HepG2 (cell line): ENCODE measurements around the gene COASY. TPM values are rescaled to one million over a fixed set of nuclear protein-coding genes. Genes with fewer than 3 reads are reported as not detected.
A peak's percentile ranks its signal among the peaks of the same experiment; 100 is the strongest.

ENCODE experiments used
- CHCHD3 ChIP-seq: sonication (generic); formaldehyde crosslinking; IDR thresholded peaks from 2 replicates; pipeline ENCODE4 v1.8.0; 2022; ENCODE audit warnings: mild to moderate bottlenecking, missing genetic modification reagents, moderate library complexity
- ETV5 ChIP-seq: IDR thresholded peaks from 2 replicates; pipeline ENCODE4 v1.6.1; 2018; ENCODE audit warnings: missing biosample characterization, missing genetic modification reagents, inconsistent platforms, borderline replicate concordance
- KLF6 ChIP-seq: IDR thresholded peaks from 2 replicates; pipeline ENCODE4 v1.8.0; 2016; ENCODE audit warnings: missing biosample characterization, missing genetic modification reagents
- MTA1 ChIP-seq: sonication (generic); formaldehyde crosslinking; IDR thresholded peaks from 2 replicates; pipeline ENCODE4 v1.4.0; 2020; ENCODE audit warnings: missing genetic modification reagents, mild to moderate bottlenecking, borderline replicate concordance
- NFKB2 ChIP-seq: sonication (generic); formaldehyde crosslinking; IDR thresholded peaks from 2 replicates; pipeline ENCODE4 v1.4.0; 2020; ENCODE audit warnings: missing genetic modification reagents, borderline replicate concordance
- PTBP1 ChIP-seq: fragments of 200-400 bp; formaldehyde crosslinking; IDR thresholded peaks from 2 replicates; pipeline ENCODE4 v1.6.1; 2018; ENCODE audit warnings: low read length, low read depth; ENCODE audit not compliant: poor library complexity, severe bottlenecking
- REL ChIP-seq: sonication (generic); formaldehyde crosslinking; conservative IDR thresholded peaks from 2 replicates; pipeline ENCODE4 v1.8.0; 2022; ENCODE audit warnings: mild to moderate bottlenecking, missing genetic modification reagents, moderate library complexity
- REPIN1 ChIP-seq: sonication (generic); formaldehyde crosslinking; IDR thresholded peaks from 2 replicates; pipeline ENCODE4 v1.8.0; 2022; ENCODE audit warnings: missing genetic modification reagents, low read depth, mild to moderate bottlenecking, borderline replicate concordance
- REXO4 ChIP-seq: sonication (generic); formaldehyde crosslinking; IDR thresholded peaks from 2 replicates; pipeline ENCODE4 v1.8.0; 2022; ENCODE audit warnings: missing genetic modification reagents, mild to moderate bottlenecking, borderline replicate concordance
- RFX3 ChIP-seq: IDR thresholded peaks from 2 replicates; pipeline ENCODE4 v1.6.1; 2016; ENCODE audit warnings: missing biosample characterization, missing genetic modification reagents
- SCMH1 ChIP-seq: sonication (generic); formaldehyde crosslinking; IDR thresholded peaks from 2 replicates; pipeline ENCODE4 v1.9.0; 2021; ENCODE audit warnings: missing genetic modification reagents, mild to moderate bottlenecking, borderline replicate concordance
- SNAPC2 ChIP-seq: sonication (generic); formaldehyde crosslinking; IDR thresholded peaks from 2 replicates; pipeline ENCODE4 v1.8.1; 2022; ENCODE audit warnings: mild to moderate bottlenecking, missing genetic modification reagents
- SRSF4 ChIP-seq: fragments of 200-400 bp; formaldehyde crosslinking; IDR thresholded peaks from one replicate; pipeline ENCODE4 v1.6.1; 2018; ENCODE audit warnings: mild to moderate bottlenecking, low read depth, low read length, moderate library complexity; ENCODE audit not compliant: poor library complexity, severe bottlenecking
- TAF1 ChIP-seq: sonication (generic); formaldehyde crosslinking; IDR thresholded peaks from 2 replicates; pipeline ENCODE4 v1.4.0; 2020; ENCODE audit warnings: missing genetic modification reagents
- ZNF460 ChIP-seq: sonication (generic); formaldehyde crosslinking; IDR thresholded peaks from 2 replicates; pipeline ENCODE4 v1.5.1; 2020; ENCODE audit warnings: missing genetic modification reagents, mild to moderate bottlenecking, borderline replicate concordance
- ZNF543 ChIP-seq: sonication (generic); formaldehyde crosslinking; IDR thresholded peaks from 2 replicates; pipeline ENCODE4 v1.4.0; 2020; ENCODE audit warnings: mild to moderate bottlenecking, missing genetic modification reagents
- ZNF644 ChIP-seq: IDR thresholded peaks from 2 replicates; pipeline ENCODE4 v1.6.1; 2016; ENCODE audit warnings: low read depth
- ZNF7 ChIP-seq: IDR thresholded peaks from 2 replicates; pipeline ENCODE4 v1.6.1; 2016; ENCODE audit warnings: missing biosample characterization, missing genetic modification reagents
- ZNF775 ChIP-seq: sonication (generic); formaldehyde crosslinking; IDR thresholded peaks from 2 replicates; pipeline ENCODE4 v1.4.0; 2020; ENCODE audit warnings: missing genetic modification reagents, mild to moderate bottlenecking, moderate library complexity, borderline replicate concordance
- ZSCAN31 ChIP-seq: sonication (generic); formaldehyde crosslinking; IDR thresholded peaks from 2 replicates; pipeline ENCODE4 v1.5.0; 2020; ENCODE audit warnings: low read depth, mild to moderate bottlenecking, missing genetic modification reagents
- polyA plus RNA-seq, 8 experiments: library from polyadenylated mRNA; depleted of rRNA in 3 of 8; stranded (reverse) in 7 of 8; unstranded in 1 of 8; fragments of >200 nt; fragmentation: Illumina TruSeq in 4 of 8; extraction: Trizol in 4 of 8; gene quantifications; 2 replicates each; pipeline versions ENCODE4 v1.2.1 to v1.2.3, GENCODE V29; 2011 to 2016; ENCODE audit warnings: low read depth in 4 of 8, missing spikeins in 1 of 8, mixed read lengths in 1 of 8; ENCODE audit not compliant: insufficient read depth in 1 of 8
- total RNA-seq, 5 experiments: library from RNA; depleted of rRNA; stranded (reverse); fragments of >200 nt; fragmentation: Illumina TruSeq; extraction: Trizol; gene quantifications; 2 replicates each; pipeline ENCODE4 v1.2.3, GENCODE V29; 2016; ENCODE audit warnings: low read depth in 1 of 5
- TF ChIP-seq, protein P1 (sequence below): sonication (generic); formaldehyde crosslinking; IDR thresholded peaks from 2 replicates; pipeline ENCODE4 v1.4.0; 2020; ENCODE audit warnings: missing genetic modification reagents
- TF ChIP-seq, protein P2 (sequence below): sonication (generic); formaldehyde crosslinking; IDR thresholded peaks from 2 replicates; pipeline ENCODE4 v1.5.1; 2020; ENCODE audit warnings: missing genetic modification reagents, mild to moderate bottlenecking, borderline replicate concordance
- TF ChIP-seq, protein P3 (sequence below): sonication (generic); formaldehyde crosslinking; IDR thresholded peaks from 2 replicates; pipeline ENCODE4 v1.4.0; 2020; ENCODE audit warnings: missing genetic modification reagents

COASY gene
- total and polyA plus RNA-seq, 2 of the 13 experiments (the other 11 are each of a cell fraction or from before 2014, with no cell fraction given) = 90.7 to 125 TPM

DNA sequence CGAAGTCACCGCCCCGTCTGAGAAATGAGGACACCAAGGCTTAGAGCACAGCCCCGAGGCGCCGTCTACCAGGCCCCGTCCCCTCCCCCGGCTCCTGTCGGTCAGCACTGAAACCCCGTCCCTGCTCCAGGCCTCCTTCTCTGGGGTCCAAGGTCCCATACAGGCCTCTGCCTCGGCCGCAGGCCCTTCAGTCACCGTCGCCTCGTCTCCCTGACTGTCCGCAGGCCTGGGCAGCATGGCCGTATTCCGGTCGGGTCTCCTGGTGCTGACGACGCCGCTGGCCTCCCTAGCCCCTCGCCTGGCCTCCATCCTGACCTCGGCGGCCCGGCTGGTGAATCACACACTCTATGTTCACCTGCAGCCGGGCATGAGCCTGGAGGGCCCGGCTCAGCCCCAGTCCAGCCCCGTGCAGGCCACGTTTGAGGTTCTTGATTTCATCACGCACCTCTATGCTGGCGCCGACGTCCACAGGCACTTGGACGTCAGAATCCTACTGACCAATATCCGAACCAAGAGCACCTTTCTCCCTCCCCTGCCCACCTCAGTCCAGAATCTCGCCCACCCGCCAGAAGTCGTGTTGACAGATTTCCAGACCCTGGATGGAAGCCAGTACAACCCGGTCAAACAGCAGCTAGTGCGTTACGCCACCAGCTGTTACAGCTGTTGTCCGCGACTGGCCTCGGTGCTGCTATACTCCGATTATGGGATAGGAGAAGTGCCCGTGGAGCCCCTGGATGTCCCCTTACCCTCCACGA is 617 bp downstream of the COASY start (continued):
- TF ChIP-seq REL (CRISPR knock-in tag) (0 out of 2 replicates have a peak, but pooled peaks have one; percentile 26), RFX3 (CRISPR knock-in tag) (no peak), ETV5 (no peak), SRSF4 (no peak), ZNF644 (0 out of 2 replicates have a peak, but pooled peaks have one; percentile 3), NFKB2 (CRISPR knock-in tag) (no peak; the same call in 1 of the 2 replicates), TAF1 (CRISPR knock-in tag) (peak; percentile 33; the same call in 1 of the 2 replicates), ZNF7 (CRISPR knock-in tag) (0 out of 2 replicates have a peak, but pooled peaks have one; percentile 33), KLF6 (peak; percentile 45; the same call in 1 of the 2 replicates), ZNF775 (CRISPR knock-in tag) (peak; percentile 83), ZSCAN31 (CRISPR knock-in tag) (peak; percentile 66), REPIN1 (0 out of 2 replicates have a peak, but pooled peaks have one; percentile 5), ZNF543 (CRISPR knock-in tag) (no peak; the same call in 1 of the 2 replicates), CHCHD3 (CRISPR knock-in tag) (peak; percentile 96), PTBP1 (no peak), SNAPC2 (no peak), MTA1 (CRISPR knock-in tag) (no peak), REXO4 (CRISPR knock-in tag) (peak; percentile 65; the same call in 1 of the 2 replicates), SCMH1 (CRISPR knock-in tag) (no peak), ZNF460 (CRISPR knock-in tag) (no peak)
- TF ChIP-seq, protein P1, sequence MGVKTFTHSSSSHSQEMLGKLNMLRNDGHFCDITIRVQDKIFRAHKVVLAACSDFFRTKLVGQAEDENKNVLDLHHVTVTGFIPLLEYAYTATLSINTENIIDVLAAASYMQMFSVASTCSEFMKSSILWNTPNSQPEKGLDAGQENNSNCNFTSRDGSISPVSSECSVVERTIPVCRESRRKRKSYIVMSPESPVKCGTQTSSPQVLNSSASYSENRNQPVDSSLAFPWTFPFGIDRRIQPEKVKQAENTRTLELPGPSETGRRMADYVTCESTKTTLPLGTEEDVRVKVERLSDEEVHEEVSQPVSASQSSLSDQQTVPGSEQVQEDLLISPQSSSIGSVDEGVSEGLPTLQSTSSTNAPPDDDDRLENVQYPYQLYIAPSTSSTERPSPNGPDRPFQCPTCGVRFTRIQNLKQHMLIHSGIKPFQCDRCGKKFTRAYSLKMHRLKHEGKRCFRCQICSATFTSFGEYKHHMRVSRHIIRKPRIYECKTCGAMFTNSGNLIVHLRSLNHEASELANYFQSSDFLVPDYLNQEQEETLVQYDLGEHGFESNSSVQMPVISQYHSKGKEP (CRISPR knock-in tag) = peak; percentile 0; the same call in 1 of the 2 replicates
- TF ChIP-seq, protein P2, sequence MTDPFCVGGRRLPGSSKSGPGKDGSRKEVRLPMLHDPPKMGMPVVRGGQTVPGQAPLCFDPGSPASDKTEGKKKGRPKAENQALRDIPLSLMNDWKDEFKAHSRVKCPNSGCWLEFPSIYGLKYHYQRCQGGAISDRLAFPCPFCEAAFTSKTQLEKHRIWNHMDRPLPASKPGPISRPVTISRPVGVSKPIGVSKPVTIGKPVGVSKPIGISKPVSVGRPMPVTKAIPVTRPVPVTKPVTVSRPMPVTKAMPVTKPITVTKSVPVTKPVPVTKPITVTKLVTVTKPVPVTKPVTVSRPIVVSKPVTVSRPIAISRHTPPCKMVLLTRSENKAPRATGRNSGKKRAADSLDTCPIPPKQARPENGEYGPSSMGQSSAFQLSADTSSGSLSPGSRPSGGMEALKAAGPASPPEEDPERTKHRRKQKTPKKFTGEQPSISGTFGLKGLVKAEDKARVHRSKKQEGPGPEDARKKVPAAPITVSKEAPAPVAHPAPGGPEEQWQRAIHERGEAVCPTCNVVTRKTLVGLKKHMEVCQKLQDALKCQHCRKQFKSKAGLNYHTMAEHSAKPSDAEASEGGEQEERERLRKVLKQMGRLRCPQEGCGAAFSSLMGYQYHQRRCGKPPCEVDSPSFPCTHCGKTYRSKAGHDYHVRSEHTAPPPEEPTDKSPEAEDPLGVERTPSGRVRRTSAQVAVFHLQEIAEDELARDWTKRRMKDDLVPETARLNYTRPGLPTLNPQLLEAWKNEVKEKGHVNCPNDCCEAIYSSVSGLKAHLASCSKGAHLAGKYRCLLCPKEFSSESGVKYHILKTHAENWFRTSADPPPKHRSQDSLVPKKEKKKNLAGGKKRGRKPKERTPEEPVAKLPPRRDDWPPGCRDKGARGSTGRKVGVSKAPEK (CRISPR knock-in tag) = no peak
- TF ChIP-seq, protein P3, sequence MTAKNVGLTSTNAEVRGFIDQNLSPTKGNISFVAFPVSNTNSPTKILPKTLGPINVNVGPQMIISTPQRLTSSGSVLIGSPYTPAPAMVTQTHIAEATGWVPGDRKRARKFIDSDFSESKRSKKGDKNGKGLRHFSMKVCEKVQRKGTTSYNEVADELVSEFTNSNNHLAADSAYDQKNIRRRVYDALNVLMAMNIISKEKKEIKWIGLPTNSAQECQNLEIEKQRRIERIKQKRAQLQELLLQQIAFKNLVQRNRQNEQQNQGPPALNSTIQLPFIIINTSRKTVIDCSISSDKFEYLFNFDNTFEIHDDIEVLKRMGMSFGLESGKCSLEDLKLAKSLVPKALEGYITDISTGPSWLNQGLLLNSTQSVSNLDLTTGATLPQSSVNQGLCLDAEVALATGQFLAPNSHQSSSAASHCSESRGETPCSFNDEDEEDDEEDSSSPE (CRISPR knock-in tag) = no peak
